ENCODE measurements around the gene SOWAHB.

DNA sequence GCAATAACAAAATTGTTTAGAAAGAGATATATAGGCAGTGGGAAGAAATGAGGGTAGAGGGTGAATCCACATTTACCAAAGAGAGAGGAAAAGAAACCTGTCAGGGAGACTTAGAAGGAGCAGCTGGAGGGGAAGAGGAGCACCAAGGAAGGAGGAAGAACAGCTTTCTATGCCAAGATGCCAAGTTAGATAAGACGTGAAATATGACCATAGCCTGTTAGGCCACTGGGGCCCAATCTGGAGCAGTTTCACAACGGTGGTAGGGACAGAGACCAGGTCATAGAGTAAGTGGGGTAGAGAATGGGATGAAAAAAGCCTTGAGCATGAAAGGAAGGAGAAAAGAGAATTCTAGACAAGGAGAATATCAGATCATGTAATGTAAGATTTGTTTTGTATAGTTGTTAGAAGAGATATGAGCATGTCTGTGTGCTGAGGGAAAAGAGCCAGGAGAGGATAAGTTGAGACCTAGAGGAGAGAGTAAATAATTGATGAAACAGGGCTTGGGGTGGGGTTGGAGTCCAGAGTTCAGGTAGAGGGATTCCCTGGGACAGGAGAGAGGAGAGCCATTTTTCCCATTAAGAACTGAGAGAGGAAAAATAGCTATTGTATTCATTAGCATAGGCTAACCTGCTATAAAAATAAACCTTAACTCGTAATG, 4.4 kb upstream of the SOWAHB start:
- TF ChIP-seq CTCF (IDR thresholded peaks at IDR 0.05) (no peak), POLR2A (IDR thresholded peaks at IDR 0.05) (no peak)

All from ovary (tissue), 3 donors.